GM12878 (cell line): Measurements from ENCODE around the gene WSCD1. TPM values are rescaled to one million over a fixed set of nuclear protein-coding genes. Genes with fewer than 3 reads are reported as not detected.

Experiments
- ATAC-seq: fragments of 200-7000 bp; cut with Tn5 transposase; 3 replicates; pipeline ENCODE4 v1.9.1; 2020; ENCODE audit warnings: mild to moderate bottlenecking, moderate library complexity
- BruUV-seq: library from RNA; stranded (reverse); fragments of 400-500 nt; replicated peaks from 2 replicates; lab custom pipeline; 2021; lab: Mats Ljungman, UMichigan
- CTCF ChIA-PET: fragments of 300-600 bp; sonication (Branson Sonifier 250); formaldehyde crosslinking; extraction: SDS; loops from one replicate; lab custom pipeline; 2021; ENCODE audit warnings: inconsistent platforms; lab: Yijun Ruan, JAX
- POLR2A ChIA-PET: fragments of 350-600 bp; formaldehyde crosslinking; extraction: SDS; loops from one replicate; lab custom pipeline; 2021; ENCODE audit warnings: inconsistent platforms; lab: Charles Lee
- RAD21 ChIA-PET: fragments of 300-600 bp; sonication (Branson Sonifier 250); formaldehyde crosslinking; loops from one replicate; lab custom pipeline; 2023; ENCODE audit warnings: antibody characterized with exemption; ENCODE audit not compliant: unreplicated experiment; lab: Charles Lee
- SMC1A ChIA-PET: fragments of 300-600 bp; sonication (Branson Sonifier 250); formaldehyde crosslinking; loops from one replicate; lab custom pipeline; 2023; ENCODE audit not compliant: unreplicated experiment, uncharacterized antibody; lab: Charles Lee
- DNase-seq: peaks from one replicate; pipeline ENCODE4 v3.0.0-alpha.2; 2011; ENCODE audit warnings: low read depth, low spot score
- FAIRE-seq: peaks from 3 replicates; lab custom pipeline; 2011; peaks lifted over from hg19 to GRCh38; lab: Jason Lieb, UNC
- H2AFZ ChIP-seq: 2 replicates; pipeline ENCODE4 v1.6.0; 2011; ENCODE audit warnings: low read depth, low read length, control low read depth; ENCODE audit not compliant: control insufficient read depth
- H3K27ac ChIP-seq: 2 replicates; pipeline ENCODE4 v1.5.1; 2011; ENCODE audit warnings: control low read depth; ENCODE audit not compliant: control insufficient read depth, insufficient read depth
- H3K27me3 ChIP-seq, 2 experiments: replicated peaks in 1 of 2; 2 replicates each; pipeline versions ENCODE4 v1.6.0 to v1.6.1; 2011; ENCODE audit warnings: low read length in 1 of 2; ENCODE audit not compliant: control insufficient read depth in 2 of 2, insufficient read depth in 2 of 2
- H3K36me3 ChIP-seq, 2 experiments: 2 replicates each; pipeline ENCODE4 v1.5.1; 2011; ENCODE audit warnings: low read length in 1 of 2; ENCODE audit not compliant: control insufficient read depth in 2 of 2, insufficient read depth in 2 of 2
- H3K4me1 ChIP-seq: 2 replicates; pipeline ENCODE4 v1.6.1; 2011; ENCODE audit warnings: mild to moderate bottlenecking, low read length, moderate library complexity, mixed read lengths; ENCODE audit not compliant: control insufficient read depth, insufficient read depth
- H3K4me2 ChIP-seq: 2 replicates; pipeline ENCODE4 v1.6.0; 2011; ENCODE audit warnings: control low read depth; ENCODE audit not compliant: control insufficient read depth, insufficient read depth
- H3K4me3 ChIP-seq: fragments of 200-600 bp; sonication (generic); 2 replicates; pipeline ENCODE4 v1.5.1; 2016
- H3K79me2 ChIP-seq: 2 replicates; pipeline ENCODE4 v1.6.0; 2011; ENCODE audit warnings: low read length; ENCODE audit not compliant: control insufficient read depth, insufficient read depth
- H3K9ac ChIP-seq: 2 replicates; pipeline ENCODE4 v1.8.0; 2011; ENCODE audit warnings: low read length, control low read depth, mixed read lengths; ENCODE audit not compliant: control insufficient read depth, insufficient read depth
- H3K9me3 ChIP-seq: replicated peaks from 3 replicates; pipeline ENCODE4 v1.5.1; 2011; ENCODE audit warnings: mild to moderate bottlenecking, low read length; ENCODE audit not compliant: control insufficient read depth, insufficient read depth
- H4K20me1 ChIP-seq: 2 replicates; pipeline ENCODE4 v1.6.0; 2011; ENCODE audit not compliant: control insufficient read depth, insufficient read depth
- WGBS: methylation state at CpG from one replicate; pipeline ENCODE4 v1.1.6; 2016; ENCODE audit warnings: low lambda C conversion rate; ENCODE audit not compliant: insufficient replicate concordance, insufficient coverage; ENCODE audit errors: missing lambda C conversion rate; 5-methylcytosine and 5-hydroxymethylcytosine counted together
- in situ Hi-C: fragments of 300-500 bp; cut with MboI; formaldehyde crosslinking; loops from 9 replicates; pipeline ENCODE4 v1.14.3; 2018; ENCODE audit warnings: mixed read lengths
- intact Hi-C: fragments of 100-400 bp; cut with micrococcal nuclease; formaldehyde crosslinking; loops from one replicate; pipeline ENCODE4 v1.14.2; 2022; ENCODE audit not compliant: unreplicated experiment
- polyA plus RNA-seq, 11 experiments: library from polyadenylated mRNA; depleted of rRNA in 4 of 11; unstranded in 6 of 11; stranded (reverse) in 5 of 11; fragments of >200 nt; fragmentation: Nextera tagmentation in 4 of 11; fragmentation: Illumina TruSeq in 1 of 11; extraction: Ambion mirVana in 4 of 11; extraction: Trizol in 1 of 11; gene quantifications; 1 replicate in 1 of 11; 2 replicates in 10 of 11; pipeline versions ENCODE4 v1.2.1 to v1.2.3, GENCODE V29; 2011 to 2016; ENCODE audit warnings: inconsistent platforms in 2 of 11, missing spikeins in 2 of 11, low read depth in 1 of 11
- total RNA-seq, 4 experiments: library from RNA; depleted of rRNA in 3 of 4; stranded (reverse); fragments of >200 nt in 3 of 4; fragmentation: Illumina TruSeq in 1 of 4; extraction: Trizol in 1 of 4; gene quantifications; 2 replicates each; pipeline versions ENCODE4 v1.2.1 to v1.2.3, GENCODE V29; 2013 to 2021
- TF ChIP-seq, protein P1 (sequence below): IDR thresholded peaks from 2 replicates; pipeline ENCODE4 v1.6.1; 2011; ENCODE audit warnings: mild to moderate bottlenecking, low read depth, low read length, moderate library complexity; ENCODE audit not compliant: insufficient replicate concordance
- TF ChIP-seq, protein P2 (sequence below): IDR thresholded peaks from 2 replicates; pipeline ENCODE4 v1.6.1; 2011; ENCODE audit warnings: borderline replicate concordance, low read depth, mild to moderate bottlenecking, moderate library complexity, low read length; ENCODE audit not compliant: insufficient read depth, poor library complexity, severe bottlenecking

Gene WSCD1
- total and polyA plus RNA-seq, 10 of the 15 experiments (the other 5 are each of a cell fraction or from before 2014, with no cell fraction given) = 0.01 to 0.16 TPM; not detected in 8

DNA sequence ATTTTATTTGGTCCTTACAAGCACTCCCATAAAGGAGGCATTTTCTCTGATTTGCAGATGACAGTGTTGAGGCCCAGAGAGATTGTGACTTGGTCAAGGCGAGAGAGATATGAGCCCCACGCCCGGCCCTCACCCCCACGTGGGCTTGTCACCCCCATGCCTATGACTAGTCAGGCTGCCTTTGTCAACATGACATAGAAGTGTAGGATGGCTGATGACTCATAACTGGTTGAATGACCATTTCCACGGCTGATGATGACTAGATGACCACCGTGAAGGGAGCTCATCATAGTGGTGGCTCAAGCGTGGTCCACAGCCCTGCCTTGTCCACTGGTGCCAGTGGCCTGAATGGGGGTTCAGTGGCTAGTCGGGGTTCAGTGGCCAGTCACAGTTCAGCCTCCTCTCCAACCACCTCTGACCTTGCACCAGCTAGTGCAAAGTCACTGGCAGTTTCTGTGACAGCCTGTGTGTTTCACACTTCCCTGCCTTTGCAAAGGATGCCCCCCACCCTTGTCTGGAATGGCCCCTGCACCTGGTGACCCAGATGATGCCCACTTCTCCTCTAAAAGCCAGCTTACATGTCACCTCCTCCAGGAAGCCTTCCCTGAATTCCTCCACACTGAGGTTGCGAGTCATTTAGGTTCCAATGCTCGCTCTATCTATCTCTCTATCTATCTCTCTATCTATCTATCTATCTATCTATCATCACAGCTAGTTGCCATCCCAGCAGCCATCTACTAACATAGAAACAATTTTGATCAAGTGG lies 3.8 kb upstream of the WSCD1 start:
- intact Hi-C loops (no loop called here), in situ Hi-C loops (no loop called here)
- H3K27ac ChIP-seq = no peak overlapping the region
- ChIA-PET SMC1A (no interaction called here), RAD21 (no interaction called here), POLR2A (no interaction called here), CTCF (no interaction called here)
- H4K20me1 ChIP-seq = no peaks in the 10 kb centered on the region
- H3K27me3 ChIP-seq = peaks cover 0 to 12% of the 10 kb centered on the region in 2 experiments; a peak in 2 of 4 replicates
- TF ChIP-seq, protein P1, sequence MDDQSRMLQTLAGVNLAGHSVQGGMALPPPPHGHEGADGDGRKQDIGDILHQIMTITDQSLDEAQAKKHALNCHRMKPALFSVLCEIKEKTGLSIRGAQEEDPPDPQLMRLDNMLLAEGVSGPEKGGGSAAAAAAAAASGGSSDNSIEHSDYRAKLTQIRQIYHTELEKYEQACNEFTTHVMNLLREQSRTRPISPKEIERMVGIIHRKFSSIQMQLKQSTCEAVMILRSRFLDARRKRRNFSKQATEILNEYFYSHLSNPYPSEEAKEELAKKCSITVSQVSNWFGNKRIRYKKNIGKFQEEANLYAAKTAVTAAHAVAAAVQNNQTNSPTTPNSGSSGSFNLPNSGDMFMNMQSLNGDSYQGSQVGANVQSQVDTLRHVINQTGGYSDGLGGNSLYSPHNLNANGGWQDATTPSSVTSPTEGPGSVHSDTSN = no peak
- TF ChIP-seq, protein P2, sequence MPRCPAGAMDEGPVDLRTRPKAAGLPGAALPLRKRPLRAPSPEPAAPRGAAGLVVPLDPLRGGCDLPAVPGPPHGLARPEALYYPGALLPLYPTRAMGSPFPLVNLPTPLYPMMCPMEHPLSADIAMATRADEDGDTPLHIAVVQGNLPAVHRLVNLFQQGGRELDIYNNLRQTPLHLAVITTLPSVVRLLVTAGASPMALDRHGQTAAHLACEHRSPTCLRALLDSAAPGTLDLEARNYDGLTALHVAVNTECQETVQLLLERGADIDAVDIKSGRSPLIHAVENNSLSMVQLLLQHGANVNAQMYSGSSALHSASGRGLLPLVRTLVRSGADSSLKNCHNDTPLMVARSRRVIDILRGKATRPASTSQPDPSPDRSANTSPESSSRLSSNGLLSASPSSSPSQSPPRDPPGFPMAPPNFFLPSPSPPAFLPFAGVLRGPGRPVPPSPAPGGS = peak; percentile 64
- no peaks in the 10 kb centered on the region for H3K36me3 ChIP-seq
- H3K4me2 ChIP-seq = no peak overlapping the region
- no peak overlapping the region for H2AFZ ChIP-seq
- H3K9ac ChIP-seq = no peak overlapping the region
- ATAC-seq = no peak
- BruUV-seq = no TSS peak
- H3K79me2 ChIP-seq = no peaks in the 10 kb centered on the region
- DNase-seq = no peak
- H3K9me3 ChIP-seq = no peaks in the 10 kb centered on the region
- no peak overlapping the region for H3K4me3 ChIP-seq
- FAIRE-seq = no peak
- no peaks in the 10 kb centered on the region for H3K4me1 ChIP-seq
- WGBS = 8% methylated on average over 10 of the region's 10 CpGs
